Suprapubic skin (tissue), 3 donors: ENCODE results near the gene GFI1B.

ENCODE experiments used
- CTCF ChIP-seq, 2 donors: fragments of 200-600 bp in 1 of 2; fragments of 450-650 bp in 1 of 2; sonication (generic) in 1 of 2; IDR thresholded peaks; one replicate each; pipeline ENCODE4 v1.5.1; 2016 to 2019; ENCODE audit warnings: antibody characterized with exemption in 2 of 2, mild to moderate bottlenecking in 1 of 2, moderate library complexity in 1 of 2
- EP300 ChIP-seq: sonication (generic); formaldehyde crosslinking; IDR thresholded peaks from one replicate; pipeline ENCODE4 v1.6.1; 2017; ENCODE audit warnings: antibody characterized with exemption
- POLR2A ChIP-seq, 2 donors: fragments of 450-650 bp; IDR thresholded peaks; one replicate each; pipeline ENCODE4 v1.6.1; 2017; ENCODE audit warnings: antibody characterized with exemption in 2 of 2, mild to moderate bottlenecking in 2 of 2, moderate library complexity in 2 of 2

- TF ChIP-seq CTCF (IDR thresholded peaks at IDR 0.05) = no peak
- no peak for TF ChIP-seq POLR2A (IDR thresholded peaks at IDR 0.05)
- no peak for TF ChIP-seq EP300
These were observed 52.6 kb downstream of the GFI1B start for GRCh38 chr9:133031130-133031422.
